Left renal cortex interstitium (tissue), 4 donors: ENCODE data around the gene SLC19A1. TPM values are rescaled to one million over a fixed set of nuclear protein-coding genes. Genes with fewer than 3 reads are reported as not detected.

Experiments
- DNase-seq, 4 donors: peaks; one replicate each; pipeline ENCODE4 v3.0.0-alpha.2; 2013; ENCODE audit warnings: low read depth in 4 of 4, low spot score in 2 of 4, missing footprints in 1 of 4
- polyA plus RNA-seq, 4 donors: library from polyadenylated mRNA; unstranded; fragments of 120-200 nt; gene quantifications; one replicate each; pipeline ENCODE4 v1.2.1, GENCODE V29; 2013; ENCODE audit not compliant: insufficient read length in 4 of 4

The SLC19A1 gene
- polyA plus RNA-seq, 4 donors = 30.1 to 74.3 (median 38.3) TPM

DNA sequence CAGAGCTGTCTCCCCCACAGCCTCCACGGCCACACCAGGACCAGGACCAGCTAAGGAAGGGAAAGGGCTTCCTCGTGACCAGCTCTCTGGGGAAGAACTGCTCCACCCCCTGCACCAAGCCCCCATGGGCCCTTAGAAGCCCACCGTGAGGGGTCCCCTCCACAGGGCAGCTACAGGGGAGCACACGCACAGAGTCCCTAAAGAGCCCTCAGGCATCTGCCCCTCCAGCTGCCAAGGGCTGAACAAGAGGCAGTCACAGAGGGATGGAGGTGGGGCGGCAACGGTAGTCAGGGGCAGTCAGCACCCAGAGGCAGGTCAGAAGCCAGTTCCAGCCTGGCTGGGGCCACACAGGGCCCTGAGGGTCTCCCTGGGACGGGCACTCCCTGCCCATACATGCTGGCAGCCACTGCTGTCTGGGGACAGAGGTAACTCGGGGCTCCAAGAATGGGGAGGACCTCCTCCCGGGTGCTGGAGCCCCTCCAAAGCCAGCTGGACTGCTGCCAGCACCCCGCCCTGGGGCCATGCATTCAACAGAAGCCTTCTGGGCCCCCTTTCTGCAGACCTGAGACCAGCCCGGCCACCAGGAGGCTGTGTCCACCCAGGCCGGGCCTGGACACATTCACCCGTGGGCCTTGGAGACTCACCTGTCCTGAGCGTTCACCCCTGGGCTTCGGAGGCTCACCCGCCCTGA, 18.7 kb downstream of the SLC19A1 start:
- DNase-seq = no peak

DNA sequence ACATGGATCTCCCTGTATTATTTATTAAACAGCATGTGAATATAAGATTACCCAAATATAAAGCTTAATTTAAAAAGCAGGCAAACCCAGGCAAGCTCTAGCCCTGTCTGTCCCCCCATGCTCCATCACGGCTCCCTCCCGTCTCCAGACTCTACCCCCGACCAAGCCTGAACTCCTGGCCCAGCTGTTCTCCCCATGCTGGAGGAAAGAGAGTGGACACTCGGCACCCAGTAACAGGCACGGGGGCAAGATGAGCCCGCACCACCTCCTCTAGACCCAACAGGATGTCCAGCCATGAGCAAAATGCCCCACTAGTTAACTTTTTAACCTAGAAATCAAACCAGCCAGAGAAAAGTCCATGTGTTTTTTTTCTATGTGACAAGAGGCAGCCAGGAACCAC, 19.3 kb downstream of the SLC19A1 start:
- DNase-seq = no peak

- no peak for DNase-seq
Observed at GRCh38 chr21:45522381-45522780, 19.9 kb downstream of the SLC19A1 start.

- DNase-seq = no peak
Observed at GRCh38 chr21:45521241-45521640, 21.0 kb downstream of the SLC19A1 start.

DNA sequence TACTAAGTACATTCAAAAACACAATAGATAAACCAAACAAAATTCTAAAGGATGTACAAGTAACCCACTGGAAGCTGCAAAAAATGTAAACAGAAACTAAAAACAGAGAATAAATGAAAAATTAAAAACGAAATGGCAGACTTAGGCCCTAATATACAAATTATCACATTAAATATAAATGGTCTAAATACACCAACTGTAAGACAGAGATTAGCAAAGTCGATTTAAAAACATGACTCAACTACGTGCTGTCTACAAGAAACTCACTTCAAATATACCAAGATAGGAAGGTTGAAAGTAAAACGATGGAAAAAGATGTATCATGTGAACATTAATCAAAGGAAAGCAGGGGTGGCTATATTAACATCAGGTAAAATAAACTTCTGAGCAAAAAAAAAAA, 23.1 kb downstream of the SLC19A1 start:
- DNase-seq = no peak

- no peak for DNase-seq
Observed at GRCh38 chr21:45518742-45519141, 23.5 kb downstream of the SLC19A1 start.

DNA sequence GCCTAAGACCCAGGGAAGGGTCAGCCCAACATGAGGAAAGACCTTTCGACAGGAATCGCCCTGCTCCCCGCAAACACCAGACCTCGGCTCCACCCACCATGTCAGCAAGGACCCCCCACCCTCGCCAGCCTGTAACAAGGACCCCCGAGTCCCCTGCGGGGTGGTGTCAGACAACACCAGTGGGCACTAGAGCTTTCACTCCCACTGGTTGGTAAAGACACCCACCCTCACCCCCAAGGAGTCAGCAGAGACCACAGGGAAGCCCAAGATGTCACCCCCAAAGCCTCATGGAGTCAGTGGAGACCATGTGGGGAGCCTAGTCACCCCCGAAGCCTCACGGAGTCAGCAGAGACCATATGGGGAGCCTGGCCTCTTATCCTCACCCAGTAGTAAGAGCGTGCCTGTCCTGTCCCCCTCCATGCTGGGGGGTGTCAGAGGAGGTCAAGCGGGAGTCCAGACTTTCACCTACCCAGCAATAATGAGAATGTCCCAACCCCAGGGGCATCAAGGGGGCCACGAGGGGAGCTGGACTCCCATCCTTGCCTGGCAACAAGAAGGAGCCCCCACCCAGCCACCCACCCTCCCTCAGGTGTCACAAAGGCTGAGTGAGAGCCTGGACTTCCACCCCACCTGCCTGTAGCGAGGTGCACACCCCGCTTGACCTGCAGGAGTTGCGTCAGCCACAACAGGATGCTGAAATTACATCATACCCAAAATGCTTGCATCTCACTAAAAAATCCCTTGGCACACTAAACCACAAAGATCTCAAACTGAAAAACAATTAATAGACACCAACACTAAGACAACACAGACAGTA, 24.8 kb downstream of the SLC19A1 start:
- no peak for DNase-seq

DNA sequence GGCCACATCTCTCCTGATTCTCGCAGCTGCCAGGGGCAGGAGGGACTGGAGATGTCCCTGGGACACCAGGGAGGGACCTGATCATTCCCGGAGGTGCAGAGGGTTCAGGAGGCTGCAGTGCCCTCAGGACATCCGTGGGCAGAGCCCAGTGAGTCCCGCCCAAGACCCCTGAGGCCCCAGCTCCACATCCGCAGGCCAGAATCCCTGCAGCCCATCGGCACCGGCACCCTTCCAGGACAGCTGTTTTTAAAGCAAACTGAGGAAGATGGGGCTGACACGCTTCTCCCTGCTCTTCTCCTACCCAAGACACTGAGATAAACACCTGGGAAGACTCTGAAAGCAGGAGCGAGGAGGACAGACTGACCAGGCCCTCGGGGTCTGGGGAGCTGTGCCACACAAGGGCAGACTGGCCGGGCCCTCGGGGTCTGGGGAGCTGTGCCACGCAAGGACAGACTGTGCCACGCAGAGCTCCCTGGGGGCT, 25.5 kb downstream of the SLC19A1 start:
- no peak for DNase-seq

DNA sequence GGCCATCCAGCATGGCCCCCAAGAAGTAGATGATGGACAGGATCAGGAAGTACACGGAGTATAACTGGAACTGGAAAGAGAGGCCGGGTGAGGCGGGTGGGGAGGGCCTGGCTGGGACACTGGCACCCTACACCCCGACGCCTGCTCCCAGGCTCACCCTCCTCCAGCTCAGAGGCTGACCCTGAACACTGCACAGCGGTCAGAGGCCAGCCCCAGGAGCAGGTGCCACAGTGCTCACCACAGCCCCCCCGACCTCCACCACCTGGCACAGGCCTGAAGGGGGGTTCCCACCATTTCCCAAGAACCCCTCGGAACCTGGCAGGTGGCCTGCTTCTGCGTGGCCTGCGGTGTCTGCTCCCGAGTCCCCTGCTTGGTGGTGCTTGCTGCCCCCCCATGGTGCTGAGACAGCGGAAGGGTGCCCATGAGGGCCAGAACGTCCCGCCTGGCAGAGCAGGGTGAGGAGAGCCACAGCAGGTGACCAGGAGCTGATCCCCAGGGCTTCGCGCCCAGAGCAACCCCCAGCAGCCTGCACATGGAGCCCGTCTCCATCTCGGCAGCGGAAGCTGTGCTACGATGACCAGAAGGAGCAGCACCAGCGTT, 26.1 kb downstream of the SLC19A1 start:
- no peak for DNase-seq

DNA sequence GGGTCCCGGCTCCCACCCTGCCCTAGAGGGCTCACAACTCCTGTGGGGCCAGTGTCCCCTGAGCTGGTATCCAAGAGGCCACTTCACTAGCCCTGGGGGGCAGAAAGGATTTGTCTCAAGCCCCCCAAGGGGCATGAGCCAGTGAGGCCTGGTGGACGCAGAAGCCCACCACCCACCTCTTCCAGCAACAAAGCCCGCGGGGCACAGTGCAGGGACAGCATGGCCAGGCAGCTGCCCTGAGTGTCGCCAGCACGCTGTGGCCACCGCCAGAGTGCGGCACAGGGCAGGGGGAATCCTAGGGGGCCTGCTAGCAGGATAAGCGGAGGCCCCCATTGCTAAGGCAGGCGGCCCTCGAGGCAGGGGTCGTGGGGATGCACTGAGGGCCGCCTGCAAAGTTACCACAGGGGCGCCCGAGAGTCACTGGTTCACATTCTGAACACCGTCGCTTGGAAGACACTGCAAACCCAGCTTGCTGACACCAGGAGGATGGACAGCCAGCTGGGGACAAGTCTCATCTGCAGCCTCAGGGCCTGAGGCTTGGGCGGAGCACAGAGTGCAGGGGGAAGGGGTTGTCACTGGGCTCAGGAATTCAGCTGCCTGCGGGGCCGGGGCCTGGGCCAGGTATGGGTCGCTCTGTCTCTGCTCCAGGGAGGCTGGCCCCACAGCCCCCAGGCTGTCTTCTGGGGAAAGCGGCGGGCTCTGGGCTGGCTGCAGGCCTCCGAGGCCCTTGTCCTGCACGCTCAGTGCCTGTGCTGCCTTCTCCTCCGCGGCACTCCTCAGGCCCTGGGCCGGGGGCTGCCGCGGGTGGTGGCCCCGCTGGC, 26.8 kb downstream of the SLC19A1 start:
- DNase-seq = no peak

- no peak for DNase-seq
Observed at GRCh38 chr21:45514311-45515021, 27.8 kb downstream of the SLC19A1 start.

DNA sequence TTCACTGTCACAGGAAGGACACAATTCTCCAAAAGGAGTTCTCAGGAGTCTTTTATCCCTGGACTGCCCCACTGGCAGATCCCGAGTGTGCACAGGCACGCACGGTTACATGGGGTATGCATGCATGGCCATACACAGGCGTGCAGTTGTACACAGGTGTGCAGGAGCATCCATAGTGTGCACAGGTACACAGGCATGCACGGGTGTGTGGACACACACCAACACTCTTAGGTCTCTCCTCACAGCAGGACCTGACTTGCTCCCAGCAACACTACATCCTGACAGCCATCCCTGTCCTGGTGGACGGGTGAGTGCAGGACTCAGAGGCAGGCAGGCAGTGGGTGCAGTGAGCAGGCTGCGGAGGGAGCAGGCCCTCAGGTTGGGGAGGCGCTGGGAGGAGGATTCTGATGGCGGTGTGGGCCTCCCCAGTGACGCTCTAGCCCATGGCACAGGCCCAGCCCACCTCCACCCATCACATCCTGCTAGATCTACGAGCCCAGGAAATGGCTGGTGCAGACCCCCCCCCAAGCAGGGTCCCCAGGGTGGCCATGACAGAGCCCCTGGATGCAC, 28.4 kb downstream of the SLC19A1 start:
- DNase-seq = no peak

- DNase-seq = no peak
Observed at GRCh38 chr21:45513003-45513717, 29.1 kb downstream of the SLC19A1 start.

- DNase-seq = no peak
Observed at GRCh38 chr21:45512626-45513002, 29.6 kb downstream of the SLC19A1 start.

- DNase-seq = no peak
Observed at GRCh38 chr21:45511661-45512431, 30.4 kb downstream of the SLC19A1 start.

DNA sequence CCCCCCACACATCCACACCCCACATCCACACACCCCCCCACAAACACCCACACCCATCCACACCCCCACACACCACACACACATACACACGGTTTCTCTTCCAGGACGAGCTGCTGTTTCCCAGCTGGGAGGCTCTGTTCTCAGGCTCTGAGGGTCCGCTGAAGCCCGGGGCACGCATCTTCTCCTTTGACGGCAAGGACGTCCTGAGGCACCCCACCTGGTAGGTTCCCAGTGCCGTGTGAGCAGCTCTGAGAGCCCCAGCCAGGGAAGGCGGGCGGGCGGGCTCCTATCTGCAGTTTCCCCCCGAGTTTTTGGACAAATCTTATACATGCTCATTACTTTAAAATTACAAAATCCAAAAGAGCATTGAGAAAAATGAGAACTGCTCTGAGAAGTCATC, 31.2 kb downstream of the SLC19A1 start:
- no peak for DNase-seq

DNA sequence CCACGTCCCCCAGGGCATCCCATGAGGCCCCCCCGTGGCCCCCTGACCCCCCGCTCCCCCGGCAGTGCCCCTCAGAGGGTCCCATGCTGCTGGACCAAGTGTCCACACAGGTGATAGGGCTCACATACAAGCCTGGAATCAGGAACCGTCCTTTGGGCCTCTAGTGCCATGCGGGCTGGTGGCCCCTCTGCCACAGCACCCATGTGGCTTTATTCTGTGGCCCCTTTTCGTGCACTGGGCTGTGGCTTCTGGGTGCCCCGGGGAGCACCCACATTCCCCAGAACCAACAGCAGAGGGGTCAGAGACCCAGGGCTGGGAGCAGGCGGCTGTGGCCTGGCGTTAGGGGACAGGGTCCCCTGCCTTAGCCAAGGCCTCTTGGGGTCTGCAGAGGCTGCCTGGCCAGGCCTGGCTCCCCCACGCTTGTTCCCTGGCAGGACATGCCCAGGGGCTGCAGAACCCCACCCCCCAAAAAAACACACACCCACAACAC, 31.7 kb downstream of the SLC19A1 start:
- DNase-seq = no peak
